CD14-positive monocyte (primary cell): ENCODE measurements around the gene RAD51D. TPM values are rescaled to one million over a fixed set of nuclear protein-coding genes. Genes with fewer than 3 reads are reported as not detected.

Experiments used
- DNase-seq, 3 donors: peaks; one replicate each; pipeline ENCODE4 v3.0.0-alpha.2; 2011 to 2022
- H2AFZ ChIP-seq: 2 replicates; pipeline ENCODE4 v1.6.0; 2012; ENCODE audit warnings: mild to moderate bottlenecking, low read depth, low read length, inconsistent platforms; ENCODE audit not compliant: insufficient read depth, poor library complexity, severe bottlenecking
- H3K27ac ChIP-seq, 2 donors: 1 replicate in 1 of 2; 2 replicates in 1 of 2; pipeline ENCODE4 v1.5.1; 2012 to 2013; ENCODE audit warnings: low read length in 2 of 2, control low read depth in 1 of 2, inconsistent platforms in 1 of 2, low read depth in 1 of 2, mild to moderate bottlenecking in 1 of 2
- H3K27me3 ChIP-seq, 2 donors: one replicate each; pipeline versions ENCODE4 v1.6.0 to v1.6.1; 2011 to 2013; ENCODE audit warnings: low read length in 2 of 2; ENCODE audit not compliant: control insufficient read depth in 2 of 2, insufficient read depth in 2 of 2
- H3K36me3 ChIP-seq, 2 donors: replicated peaks in 1 of 2; 1 replicate in 1 of 2; 2 replicates in 1 of 2; pipeline versions ENCODE4 v1.5.1 to v1.6.1; 2012 to 2013; ENCODE audit warnings: low read length in 2 of 2, control low read depth in 1 of 2, inconsistent platforms in 1 of 2, mild to moderate bottlenecking in 1 of 2; ENCODE audit not compliant: insufficient read depth in 2 of 2, control insufficient read depth in 1 of 2
- H3K4me1 ChIP-seq, 2 donors: 1 replicate in 1 of 2; 2 replicates in 1 of 2; pipeline versions ENCODE4 v1.5.1 to v1.6.1; 2012 to 2013; ENCODE audit warnings: low read length in 2 of 2, control low read depth in 1 of 2, inconsistent platforms in 1 of 2, mild to moderate bottlenecking in 1 of 2, moderate library complexity in 1 of 2; ENCODE audit not compliant: insufficient read depth in 2 of 2, control insufficient read depth in 1 of 2
- H3K4me2 ChIP-seq: replicated peaks from 2 replicates; pipeline ENCODE3; 2012; ENCODE audit warnings: low read length, moderate library complexity, mild to moderate bottlenecking; ENCODE audit not compliant: poor library complexity, severe bottlenecking; ENCODE audit errors: extremely low read depth
- H3K4me3 ChIP-seq, 3 experiments: fragments of 200-600 bp in 1 of 3; sonication (generic) in 1 of 3; replicated peaks in 1 of 3; 1 replicate in 2 of 3; 2 replicates in 1 of 3; pipeline ENCODE4 v1.5.1; 2011 to 2013; ENCODE audit warnings: low read length in 3 of 3, mild to moderate bottlenecking in 3 of 3, control low read depth in 2 of 3, low read depth in 2 of 3, inconsistent platforms in 1 of 3, moderate library complexity in 1 of 3
- H3K79me2 ChIP-seq: 2 replicates; pipeline ENCODE4 v1.6.0; 2012; ENCODE audit warnings: mild to moderate bottlenecking, control low read depth, inconsistent platforms, low read length, moderate library complexity; ENCODE audit not compliant: insufficient read depth
- H3K9ac ChIP-seq: 2 replicates; pipeline ENCODE4 v1.6.0; 2017; ENCODE audit warnings: low read length, mild to moderate bottlenecking; ENCODE audit not compliant: insufficient read depth, poor library complexity, severe bottlenecking
- H3K9me3 ChIP-seq, 2 donors: replicated peaks in 1 of 2; 1 replicate in 1 of 2; 2 replicates in 1 of 2; pipeline versions ENCODE4 v1.5.1 to v1.6.1; 2012 to 2013; ENCODE audit warnings: low read length in 2 of 2, control low read depth in 1 of 2; ENCODE audit not compliant: control insufficient read depth in 1 of 2, insufficient read depth in 1 of 2
- H4K20me1 ChIP-seq: 2 replicates; pipeline ENCODE4 v1.6.0; 2012; ENCODE audit warnings: mild to moderate bottlenecking, low read length, control low read depth, moderate library complexity; ENCODE audit not compliant: insufficient read depth
- H3K27ac Mint-ChIP-seq, 7 donors: one replicate each; pipeline ENCODE4 v1.8.0; 2020; ENCODE audit warnings: mild to moderate bottlenecking in 7 of 7, mixed read lengths in 7 of 7, moderate library complexity in 6 of 7, inconsistent platforms in 2 of 7
- H3K27me3 Mint-ChIP-seq, 3 donors: one replicate each; pipeline ENCODE4 v1.8.0; 2021 to 2022; ENCODE audit warnings: low read depth in 3 of 3, mild to moderate bottlenecking in 3 of 3, mixed read lengths in 3 of 3, moderate library complexity in 3 of 3, inconsistent platforms in 1 of 3
- H3K36me3 Mint-ChIP-seq, 2 donors: one replicate each; pipeline ENCODE4 v1.8.0; 2020; ENCODE audit warnings: mixed read lengths in 2 of 2, inconsistent platforms in 1 of 2, mild to moderate bottlenecking in 1 of 2
- H3K4me1 Mint-ChIP-seq: one replicate; pipeline ENCODE4 v1.8.0; 2020; ENCODE audit warnings: mild to moderate bottlenecking, mixed read lengths
- H3K4me3 Mint-ChIP-seq, 2 donors: one replicate each; pipeline ENCODE4 v1.8.0; 2020; ENCODE audit warnings: mild to moderate bottlenecking in 2 of 2, mixed read lengths in 2 of 2, moderate library complexity in 1 of 2
- H3K9me3 Mint-ChIP-seq, 7 donors: one replicate each; pipeline ENCODE4 v1.8.0; 2020 to 2022; ENCODE audit warnings: mixed read lengths in 7 of 7, mild to moderate bottlenecking in 6 of 7, moderate library complexity in 6 of 7, inconsistent platforms in 2 of 7
- WGBS: methylation state at CpG from one replicate; pipeline ENCODE4 v1.1.5; 2013; ENCODE audit warnings: missing lambda C conversion rate; ENCODE audit not compliant: insufficient coverage; 5-methylcytosine and 5-hydroxymethylcytosine counted together
- intact Hi-C, 2 donors: fragments of 100-400 bp; cut with micrococcal nuclease; formaldehyde crosslinking; loops; one replicate each; pipeline versions ENCODE4 v1.15.0 to v1.15.1; 2023
- polyA plus RNA-seq, 3 donors: library from polyadenylated mRNA; depleted of rRNA in 1 of 3; unstranded in 2 of 3; stranded (reverse) in 1 of 3; fragments of 300-500 nt in 2 of 3; fragments of >200 nt in 1 of 3; fragmentation: Illumina TruSeq in 2 of 3; gene quantifications; 1 replicate in 2 of 3; 2 replicates in 1 of 3; pipeline ENCODE4 v1.2.3, GENCODE V29; 2012 to 2021
- TF ChIP-seq, protein P1 (sequence below): fragments of 200-600 bp; IDR thresholded peaks from one replicate; pipeline ENCODE4 v1.8.0; 2022; ENCODE audit warnings: antibody characterized with exemption, mild to moderate bottlenecking

The RAD51D gene
- polyA plus RNA-seq, 3 donors: 4.4 to 6.9 (median 5.8) TPM

GRCh38 chr17:35065880-35066279 lies 53.8 kb downstream of the RAD51D start:
- no peaks in the 10 kb centered on the region for H3K27me3 Mint-ChIP-seq
- Histone ChIP-seq H4K20me1 (peaks cover 4% of the 10 kb centered on the region), H3K27me3 (no peaks in the 10 kb centered on the region), H3K27ac (peak overlapping the region in 1 of 2 donors; percentile 96), H3K36me3 (no peaks in the 10 kb centered on the region), H2AFZ (no peak overlapping the region), H3K4me1 (peaks cover 57 to 75% of the 10 kb centered on the region in 2 donors), H3K9ac (no peak overlapping the region), H3K9me3 (no peaks in the 10 kb centered on the region), H3K4me2 (peak overlapping the region; percentile 19), H3K79me2 (peaks cover 72% of the 10 kb centered on the region), H3K4me3 (no peak overlapping the region)
- H3K36me3 Mint-ChIP-seq: peaks cover 16% of the 10 kb centered on the region in 2 donors
- DNase-seq: no peak
- peak overlapping the region in 4 of 7 donors; percentile 23 to 97 (median 44) for H3K27ac Mint-ChIP-seq
- H3K4me1 Mint-ChIP-seq: peaks cover 76% of the 10 kb centered on the region
- intact Hi-C loops: no loop called here
- TF ChIP-seq, protein P1, sequence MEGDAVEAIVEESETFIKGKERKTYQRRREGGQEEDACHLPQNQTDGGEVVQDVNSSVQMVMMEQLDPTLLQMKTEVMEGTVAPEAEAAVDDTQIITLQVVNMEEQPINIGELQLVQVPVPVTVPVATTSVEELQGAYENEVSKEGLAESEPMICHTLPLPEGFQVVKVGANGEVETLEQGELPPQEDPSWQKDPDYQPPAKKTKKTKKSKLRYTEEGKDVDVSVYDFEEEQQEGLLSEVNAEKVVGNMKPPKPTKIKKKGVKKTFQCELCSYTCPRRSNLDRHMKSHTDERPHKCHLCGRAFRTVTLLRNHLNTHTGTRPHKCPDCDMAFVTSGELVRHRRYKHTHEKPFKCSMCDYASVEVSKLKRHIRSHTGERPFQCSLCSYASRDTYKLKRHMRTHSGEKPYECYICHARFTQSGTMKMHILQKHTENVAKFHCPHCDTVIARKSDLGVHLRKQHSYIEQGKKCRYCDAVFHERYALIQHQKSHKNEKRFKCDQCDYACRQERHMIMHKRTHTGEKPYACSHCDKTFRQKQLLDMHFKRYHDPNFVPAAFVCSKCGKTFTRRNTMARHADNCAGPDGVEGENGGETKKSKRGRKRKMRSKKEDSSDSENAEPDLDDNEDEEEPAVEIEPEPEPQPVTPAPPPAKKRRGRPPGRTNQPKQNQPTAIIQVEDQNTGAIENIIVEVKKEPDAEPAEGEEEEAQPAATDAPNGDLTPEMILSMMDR: no peak
- no peaks in the 10 kb centered on the region for H3K9me3 Mint-ChIP-seq
- no peak overlapping the region for H3K4me3 Mint-ChIP-seq
- WGBS: 70% methylated on average over 2 of the region's 4 CpGs

- no peak overlapping the region for H3K4me3 Mint-ChIP-seq
- H3K27me3 Mint-ChIP-seq: no peaks in the 10 kb centered on the region
- peak overlapping the region; percentile 95 to 99 (median 97) for H3K27ac Mint-ChIP-seq
- Histone ChIP-seq H3K4me2 (peak overlapping the region; percentile 57), H4K20me1 (no peaks in the 10 kb centered on the region), H3K4me3 (peak overlapping the region in 1 of 3 experiments; percentile 61), H3K9ac (peak overlapping the region; percentile 67), H3K9me3 (no peaks in the 10 kb centered on the region), H3K79me2 (peaks cover 73% of the 10 kb centered on the region), H3K4me1 (peaks cover 53 to 67% of the 10 kb centered on the region in 2 donors), H3K27ac (peak overlapping the region; percentile 93 to 96), H2AFZ (no peak overlapping the region), H3K36me3 (peaks cover 2 to 9% of the 10 kb centered on the region in 2 donors), H3K27me3 (no peaks in the 10 kb centered on the region)
- no peak for DNase-seq
- peaks cover 15 to 21% of the 10 kb centered on the region in 2 donors for H3K36me3 Mint-ChIP-seq
- H3K9me3 Mint-ChIP-seq: no peaks in the 10 kb centered on the region
- H3K4me1 Mint-ChIP-seq: peaks cover 77% of the 10 kb centered on the region
- intact Hi-C loops: loop anchor here in 1 of 2 donors (5.0 kb wide), 1 partner anchor 37 kb away; no protein-coding TSS in a partner anchor
- TF ChIP-seq, protein P1: no peak
- 20% methylated on average over 1 of the region's 3 CpGs for WGBS
Measured at GRCh38 chr17:35064516-35065215, 55.0 kb downstream of the RAD51D start.
